Activated CD8-positive, alpha-beta memory T cell treated with anti-CD3 and anti-CD28 coated beads for 48 hours (primary cell): ENCODE data around the gene EMP2.
"Not testable (repeated sequence)": the region's sequence is repeated elsewhere in the genome, so short reads cannot be mapped to it uniquely, and the experiment has no call there.

Experiments
- DNase-seq, 3 experiments: peaks; one replicate each; pipeline ENCODE4 v3.0.0-alpha.2; 2020; ENCODE audit warnings: low read depth in 2 of 3, low spot score in 2 of 3

The EMP2 gene

GRCh38 chr16:10579965-10580882, at the start of gene EMP2:
Gene EMP2, minus strand, starts transcription at chr16:10580598. Its CDS starts 32,981 bp downstream, at chr16:10547617.
- no peak for DNase-seq

- DNase-seq = no peak
These were observed 49.2 kb upstream of the EMP2 start for GRCh38 chr16:10629592-10629963.

GRCh38 chr16:10625595-10626357, 45.4 kb upstream of the EMP2 start:
- no peak for DNase-seq

- no peak for DNase-seq
These were observed 44.1 kb upstream of the EMP2 start for GRCh38 chr16:10624527-10624926.

- no peak for DNase-seq
These were observed 42.7 kb upstream of the EMP2 start for GRCh38 chr16:10623059-10623458.

- no peak for DNase-seq
These were observed 41.9 kb upstream of the EMP2 start for GRCh38 chr16:10622036-10622921.

- DNase-seq = not testable (repeated sequence)
These were observed 41.0 kb upstream of the EMP2 start for GRCh38 chr16:10621216-10621949.

GRCh38 chr16:10620120-10620519, 39.7 kb upstream of the EMP2 start:
- no peak for DNase-seq

- no peak for DNase-seq
These were observed 39.0 kb upstream of the EMP2 start for GRCh38 chr16:10619271-10619849.

- no peak for DNase-seq
These were observed 38.4 kb upstream of the EMP2 start for GRCh38 chr16:10618710-10619209.

- DNase-seq = no peak
These were observed 37.4 kb upstream of the EMP2 start for GRCh38 chr16:10617662-10618420.

- no peak for DNase-seq
These were observed 36.6 kb upstream of the EMP2 start for GRCh38 chr16:10616756-10617640.

- DNase-seq = no peak
These were observed 36.0 kb upstream of the EMP2 start for GRCh38 chr16:10616419-10616755.

- no peak for DNase-seq
These were observed 34.3 kb upstream of the EMP2 start for GRCh38 chr16:10614685-10615084.

GRCh38 chr16:10613785-10614485, 33.5 kb upstream of the EMP2 start:
- no peak for DNase-seq

GRCh38 chr16:10612649-10613179, 32.3 kb upstream of the EMP2 start:
- no peak for DNase-seq

- no peak for DNase-seq
These were observed 31.5 kb upstream of the EMP2 start for GRCh38 chr16:10611825-10612342.
